ENCODE results near the gene VHLL.
A peak's percentile ranks its signal among the peaks of the same experiment; 100 is the strongest.
"Not testable (repeated sequence)": the region's sequence is repeated elsewhere in the genome, so short reads cannot be mapped to it uniquely, and the experiment has no call there.

Gene VHLL

GRCh38 chr1:156298852-156299357 is at the start of gene VHLL:
TSS of gene VHLL (minus strand) at chr1:156299307. CDS start at chr1:156299189, 118 bp downstream.
- no peak for DNase-seq

DNA sequence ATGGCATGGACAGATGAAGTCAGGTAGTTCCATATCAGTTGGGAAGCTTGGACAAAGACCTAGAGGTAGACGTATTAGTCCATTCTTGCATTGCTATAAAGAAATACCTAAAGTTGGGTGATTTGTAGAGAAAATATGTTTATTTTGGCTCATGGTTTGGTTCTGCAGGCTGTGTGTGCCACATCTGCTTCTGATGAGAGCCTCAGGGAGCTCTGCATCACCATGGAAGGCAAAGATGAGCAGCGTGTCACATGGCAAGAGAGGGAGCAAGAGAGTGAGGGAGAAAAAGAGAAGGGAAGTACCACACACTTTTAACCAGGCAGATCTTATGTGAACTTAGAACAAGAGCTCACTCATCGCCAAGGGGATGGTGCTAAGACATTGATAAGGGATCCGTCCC is 48.2 kb upstream of the VHLL start:
- no peak for DNase-seq

GRCh38 chr1:156346636-156347035 is 47.5 kb upstream of the VHLL start:
- DNase-seq: no peak

DNA sequence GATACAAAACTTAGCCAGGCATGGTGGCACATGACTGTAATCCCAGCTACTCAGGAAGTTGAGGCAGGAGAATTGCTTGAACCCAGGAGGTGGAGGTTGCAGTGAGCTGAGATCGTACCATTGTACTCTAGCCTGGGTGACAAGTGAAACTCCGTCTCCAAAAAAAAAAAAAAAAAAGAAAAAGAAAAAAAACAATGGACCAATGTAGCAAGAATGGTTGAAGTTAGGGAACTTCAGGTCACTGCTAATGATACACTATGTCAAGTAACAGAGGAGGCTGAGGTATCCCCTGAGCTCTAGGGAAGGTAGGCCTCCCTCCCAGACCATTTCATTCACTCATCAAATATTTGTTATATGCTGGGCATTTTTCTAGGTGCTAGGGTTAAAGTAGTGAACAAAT is 46.9 kb upstream of the VHLL start:
- not testable (repeated sequence) for DNase-seq

- DNase-seq: no peak
Observed at GRCh38 chr1:156344409-156344808, 45.3 kb upstream of the VHLL start.

DNA sequence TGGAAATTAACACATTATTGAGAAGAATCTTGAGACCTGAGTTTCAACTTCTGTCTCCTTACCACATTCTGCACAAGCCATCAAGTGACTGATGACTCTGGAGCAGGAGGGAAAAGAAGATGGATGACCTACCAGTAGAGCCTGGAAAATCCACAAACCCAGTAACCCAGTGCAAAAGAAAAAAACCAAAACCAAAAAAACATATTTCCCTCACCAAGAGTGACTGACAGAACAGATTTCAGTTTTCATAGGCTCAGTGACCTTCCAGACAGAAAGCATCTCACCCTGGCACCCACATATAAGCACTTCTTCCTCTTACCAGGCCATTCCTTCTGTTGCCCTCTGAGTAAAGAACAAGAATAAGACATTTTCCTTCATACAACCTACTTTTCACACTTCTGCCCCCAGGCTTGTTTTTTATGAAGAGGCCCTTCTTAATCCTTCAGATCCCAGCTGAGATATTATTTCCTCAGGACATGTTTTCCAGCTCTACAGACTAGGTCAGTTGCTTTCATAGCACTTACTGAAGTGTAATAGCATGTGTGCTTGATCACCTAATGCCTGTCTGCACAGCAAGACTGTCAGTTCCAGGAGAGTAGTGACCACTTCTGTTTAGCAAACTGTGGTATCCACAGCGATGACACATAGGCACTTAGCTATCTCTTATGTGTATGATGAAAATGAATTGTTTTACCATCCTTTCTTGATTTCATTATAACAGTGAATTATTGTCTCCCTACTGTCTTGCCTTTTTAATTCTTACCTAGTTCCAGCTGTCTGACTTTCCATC is 43.3 kb upstream of the VHLL start:
- no peak for DNase-seq

- peak; percentile 99 for DNase-seq
Observed at GRCh38 chr1:156338180-156338976, 39.3 kb upstream of the VHLL start, which contains the start of the genes CCT3 and TSACC. TSS of gene CCT3 (minus strand) at chr1:156338292. CDS start at chr1:156338184, 108 bp downstream. TSS of gene TSACC (plus strand) at chr1:156338526. CDS start at chr1:156339758, 1,232 bp downstream.

DNA sequence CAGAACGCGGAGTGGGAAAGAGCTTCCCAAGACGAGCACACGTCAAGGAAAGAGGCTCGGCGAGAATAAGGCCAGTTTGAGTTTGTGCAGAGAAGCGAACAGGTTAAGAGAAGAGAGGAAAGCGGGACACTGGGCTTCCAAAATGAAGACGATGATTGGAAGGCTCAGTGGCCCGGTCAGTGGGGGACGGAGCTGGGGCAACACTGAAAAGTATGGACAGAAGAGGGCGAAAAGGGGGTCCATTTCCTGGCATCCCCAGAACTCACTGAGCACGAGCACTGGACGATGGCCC is 38.7 kb upstream of the VHLL start:
- peak in 1 of 2 experiments; percentile 39 for DNase-seq

DNA sequence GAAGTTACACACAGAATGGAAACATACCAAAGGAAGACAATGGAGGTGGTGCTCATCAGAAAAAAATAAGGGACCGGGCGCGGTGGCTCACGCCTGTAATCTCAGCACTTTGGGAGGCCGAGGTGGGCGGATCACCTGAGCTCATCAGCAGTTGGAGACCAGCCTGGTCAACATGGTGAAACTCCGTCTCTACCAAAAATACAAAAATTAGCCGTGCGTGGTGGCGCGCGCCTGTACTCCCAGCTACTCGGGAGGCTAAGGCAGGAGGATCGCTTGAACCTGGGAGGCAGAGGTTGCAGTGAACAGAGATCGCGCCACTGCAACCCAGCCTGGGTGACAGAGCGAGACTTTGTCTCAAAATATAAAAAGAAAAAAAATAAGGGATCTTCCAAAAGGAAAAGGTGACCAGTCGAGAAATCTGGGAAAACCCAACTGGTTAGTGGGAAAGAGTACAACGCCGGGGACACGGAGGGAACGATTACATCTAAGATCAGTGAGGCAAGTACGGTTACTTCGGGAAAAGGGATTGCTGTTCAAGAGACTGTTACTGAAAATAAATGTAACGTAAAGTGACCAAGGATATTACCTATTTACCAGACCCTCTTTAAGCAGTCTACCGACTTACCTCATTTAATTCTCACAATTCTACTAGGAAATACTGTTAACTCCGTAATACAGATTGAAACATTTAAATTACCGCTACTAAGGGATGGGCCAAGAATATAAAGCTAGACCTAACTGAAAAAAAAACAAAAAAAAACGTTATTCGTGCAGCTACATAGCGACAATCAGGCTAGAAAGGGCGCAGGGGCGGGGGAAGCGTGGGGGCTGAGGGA is 38.2 kb upstream of the VHLL start:
- no peak for DNase-seq

DNA sequence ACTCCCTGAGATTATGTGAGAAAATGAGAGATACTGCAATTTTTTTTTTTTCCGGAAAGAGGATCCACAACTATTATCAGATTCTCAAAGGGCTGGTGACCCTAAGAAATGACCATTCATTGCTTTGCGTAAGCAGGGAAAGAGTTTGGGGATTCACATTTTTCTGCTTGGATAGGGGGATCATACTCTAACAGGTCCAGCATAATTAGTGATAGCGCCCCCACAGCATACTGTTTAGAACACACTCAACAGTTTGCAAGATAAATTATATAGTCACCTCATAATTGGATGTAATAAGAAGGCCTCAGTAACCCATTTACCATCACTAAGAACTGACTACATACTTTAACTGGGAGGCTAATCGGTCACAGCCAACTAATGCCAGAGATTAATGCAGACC is 37.1 kb upstream of the VHLL start:
- DNase-seq: no peak

- DNase-seq: not testable (repeated sequence)
Observed at GRCh38 chr1:156323179-156323578, 24.1 kb upstream of the VHLL start.

DNA sequence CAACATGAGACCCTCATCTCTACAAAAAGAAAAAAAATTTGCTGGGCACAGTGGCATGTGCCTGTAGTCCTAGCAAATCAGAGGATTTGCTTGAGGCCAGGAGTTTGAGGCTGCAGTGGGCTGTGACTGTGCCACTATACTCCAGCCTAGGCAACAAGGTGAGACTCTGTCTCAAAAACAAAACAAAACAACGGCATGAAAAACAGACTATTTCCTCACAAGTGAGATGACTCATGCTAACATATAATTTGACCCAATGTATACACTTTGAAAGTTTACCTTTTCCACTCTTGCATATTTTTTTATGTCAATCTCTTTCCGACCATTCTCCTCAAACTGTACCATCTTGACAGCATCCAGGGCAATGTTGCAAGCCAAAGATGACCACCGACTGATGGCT is 21.5 kb upstream of the VHLL start:
- no peak for DNase-seq

DNA sequence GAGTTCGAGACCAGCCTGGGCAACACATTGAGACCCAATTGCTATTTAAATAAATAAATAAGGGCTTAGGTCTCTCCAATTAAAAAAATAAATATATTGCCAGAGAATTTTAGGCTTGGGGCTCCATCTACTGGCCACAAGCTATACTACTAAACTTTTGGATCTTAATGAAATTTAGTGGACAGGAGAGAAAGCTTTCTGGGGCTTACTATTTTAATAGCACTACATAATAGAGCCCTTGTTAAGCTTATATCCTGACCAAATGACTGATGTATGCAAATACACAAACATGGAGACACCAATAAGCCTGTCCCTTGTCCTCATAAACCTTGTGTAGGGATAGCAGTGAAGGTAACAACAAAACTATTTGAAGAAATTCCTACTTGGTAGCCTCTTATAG is 20.6 kb upstream of the VHLL start:
- DNase-seq: no peak

DNA sequence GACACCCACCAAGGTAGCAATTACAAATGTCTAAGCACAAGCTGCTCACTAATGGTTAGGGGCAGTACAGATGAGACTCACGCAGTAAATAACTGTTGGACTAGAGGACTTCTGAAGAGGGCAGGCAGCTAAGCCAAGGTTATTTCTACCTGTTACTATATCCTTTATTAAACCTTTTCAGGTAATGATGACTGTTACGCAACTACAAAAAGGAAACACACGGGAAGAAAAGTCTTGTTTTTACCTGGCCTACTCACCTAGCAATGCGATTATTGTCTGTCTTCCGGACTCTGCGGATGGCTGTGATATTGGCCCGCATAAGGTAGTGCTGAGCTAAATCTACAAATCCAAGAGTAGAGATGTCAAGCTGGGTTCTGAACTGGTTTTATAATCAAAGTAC is 17.8 kb upstream of the VHLL start:
- DNase-seq: no peak

DNA sequence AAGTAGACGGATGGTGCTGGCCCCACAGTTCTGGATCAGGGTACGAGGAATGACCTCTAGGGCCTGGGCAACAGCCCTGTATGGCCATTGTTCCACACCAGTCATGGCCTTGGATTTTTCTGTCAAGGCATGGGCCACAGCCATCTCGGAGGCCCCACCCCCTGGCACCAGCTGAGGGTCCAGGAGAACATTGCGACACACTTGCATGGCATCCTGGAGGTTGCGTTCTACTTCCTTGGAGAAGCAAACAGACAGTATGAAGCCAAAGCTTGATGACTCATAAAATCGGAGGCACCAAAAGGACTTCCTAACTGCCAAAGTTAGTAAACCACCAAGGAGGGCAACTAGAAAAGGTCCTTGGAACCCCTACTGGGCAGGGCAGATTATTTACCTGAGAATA is 11.9 kb upstream of the VHLL start:
- DNase-seq: no peak

GRCh38 chr1:156308078-156308477 is 9.0 kb upstream of the VHLL start:
- DNase-seq: no peak

- no peak for DNase-seq
Observed at GRCh38 chr1:156305215-156305614, 6.1 kb upstream of the VHLL start.

GRCh38 chr1:156303241-156303640 is 4.1 kb upstream of the VHLL start:
- DNase-seq: no peak

- DNase-seq: peak; percentile 16 to 30
Observed at GRCh38 chr1:156295391-156295947, 3.6 kb downstream of the VHLL start, which contains the start of gene GLMP. TSS of gene GLMP (minus strand) at chr1:156295679. CDS start at chr1:156295645, 34 bp downstream.

DNA sequence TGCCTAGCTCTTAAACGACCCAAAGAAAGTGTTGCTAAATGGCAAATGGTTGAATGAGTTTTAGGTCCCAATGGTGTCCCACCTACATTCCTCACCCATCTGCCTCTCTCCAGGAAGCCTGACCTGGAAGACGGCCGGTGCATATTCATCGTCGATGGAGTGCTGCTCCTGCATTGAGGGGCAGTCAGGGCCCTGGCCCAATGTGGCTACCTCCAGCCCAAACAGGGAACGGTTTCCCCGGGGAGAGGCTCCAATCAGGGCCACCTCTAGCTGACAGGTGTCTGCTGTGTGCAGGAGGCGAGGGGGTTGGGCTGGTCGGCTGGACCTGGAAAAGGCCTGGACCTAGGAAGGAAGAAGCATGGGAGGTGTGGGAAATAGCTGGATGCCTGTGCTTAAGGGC is 5.2 kb downstream of the VHLL start:
- no peak for DNase-seq

GRCh38 chr1:156293098-156293434 is 6.0 kb downstream of the VHLL start:
- no peak for DNase-seq

DNA sequence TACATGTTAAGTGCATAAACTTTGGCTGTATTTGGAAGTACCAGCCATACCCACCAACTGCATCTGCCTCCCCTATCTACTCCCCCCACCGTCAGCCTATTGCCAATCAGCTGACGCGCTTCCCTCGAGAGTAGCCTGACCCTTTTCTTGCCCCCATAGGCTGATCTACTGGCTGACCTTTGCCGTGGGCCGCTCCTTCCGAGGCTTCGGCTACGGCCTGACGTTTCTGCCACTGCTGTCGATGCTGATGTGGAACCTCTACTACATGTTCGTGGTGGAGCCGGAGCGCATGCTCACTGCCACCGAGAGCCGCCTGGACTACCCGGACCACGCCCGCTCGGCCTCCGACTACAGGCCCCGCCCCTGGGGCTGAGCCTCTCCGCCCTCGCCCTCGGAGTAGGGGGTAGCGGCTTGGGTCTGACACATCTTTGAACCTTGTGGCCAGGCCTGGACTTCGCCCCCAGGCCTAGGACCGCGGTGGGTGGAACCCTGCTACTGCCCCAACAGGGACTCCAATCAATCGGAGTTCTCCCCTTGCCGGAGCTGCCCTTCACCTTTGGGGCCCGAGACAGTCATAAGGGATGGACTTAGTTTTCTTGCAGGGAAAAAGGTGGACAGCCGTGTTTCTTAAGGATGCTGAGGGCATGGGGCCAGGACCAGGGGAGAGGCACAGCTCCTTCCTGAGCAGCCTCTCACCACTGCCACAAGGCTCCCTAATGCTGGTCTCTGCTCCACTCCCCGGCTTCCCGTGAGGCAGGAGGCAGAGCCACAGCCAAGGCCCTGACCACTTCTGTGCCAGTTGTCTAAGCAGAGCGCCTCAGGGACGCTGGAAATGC is 7.7 kb downstream of the VHLL start:
- no peak for DNase-seq

All from NCI-H1930 (cell line).